ENCODE results near the gene IMP4. TPM values are rescaled to one million over a fixed set of nuclear protein-coding genes. Genes with fewer than 3 reads are reported as not detected.
A peak's percentile ranks its signal among the peaks of the same experiment; 100 is the strongest.

Gene IMP4
- total RNA-seq, 1 donor from 2014 or later = 48.5 TPM

GRCh38 chr2:130345611-130346010, 2.9 kb downstream of the IMP4 start:
- TF ChIP-seq CTCF (IDR thresholded peaks at IDR 0.05) = no peak
- DNase-seq (ENCODE audit: extremely low spot score, unreplicated experiment) = no peak
- no peaks in the 10 kb centered on the region for H3K27me3 Mint-ChIP-seq (ENCODE audit: unreplicated experiment)
- no peaks in the 10 kb centered on the region for H3K9me3 Mint-ChIP-seq (ENCODE audit: unreplicated experiment)
- no peak overlapping the region for H3K27ac Mint-ChIP-seq (ENCODE audit: unreplicated experiment)
- peaks cover 22% of the 10 kb centered on the region for H3K4me1 Mint-ChIP-seq (ENCODE audit: unreplicated experiment)
- H3K36me3 Mint-ChIP-seq (ENCODE audit: unreplicated experiment) = peaks cover 29% of the 10 kb centered on the region
- no peak overlapping the region for H3K4me3 Mint-ChIP-seq (ENCODE audit: unreplicated experiment)

DNA sequence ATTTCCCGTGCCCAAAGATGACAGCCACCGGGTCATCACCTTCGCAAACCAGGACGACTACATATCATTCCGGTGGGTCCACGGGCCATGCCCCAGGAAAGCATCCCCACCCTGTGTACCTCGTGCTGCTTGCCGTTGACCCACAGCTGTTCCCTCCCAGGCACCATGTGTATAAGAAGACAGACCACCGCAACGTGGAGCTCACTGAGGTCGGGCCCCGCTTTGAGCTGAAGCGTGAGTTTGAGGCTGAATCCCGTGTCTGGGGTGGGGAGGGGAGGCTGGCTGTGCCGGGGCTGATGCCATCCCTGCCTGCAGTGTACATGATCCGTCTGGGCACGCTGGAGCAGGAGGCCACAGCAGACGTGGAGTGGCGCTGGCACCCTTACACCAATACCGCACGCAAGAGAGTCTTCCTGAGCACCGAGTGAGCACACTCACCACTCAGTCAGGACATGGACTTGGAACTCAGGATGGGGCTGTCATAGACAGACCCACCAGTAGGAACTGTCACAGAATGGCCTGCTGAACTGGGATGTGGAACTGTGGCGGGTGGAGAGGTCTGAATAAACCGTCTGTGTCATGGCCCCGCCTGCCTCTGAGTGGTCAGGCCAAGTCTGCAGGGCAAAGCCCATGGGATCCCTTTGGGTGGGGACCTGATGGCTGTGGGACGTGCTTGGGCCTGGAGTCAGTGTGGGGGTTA, 3.5 kb downstream of the IMP4 start:
- DNase-seq (ENCODE audit: extremely low spot score, unreplicated experiment) = no peak
- H3K4me3 Mint-ChIP-seq (ENCODE audit: unreplicated experiment) = no peak overlapping the region

DNA sequence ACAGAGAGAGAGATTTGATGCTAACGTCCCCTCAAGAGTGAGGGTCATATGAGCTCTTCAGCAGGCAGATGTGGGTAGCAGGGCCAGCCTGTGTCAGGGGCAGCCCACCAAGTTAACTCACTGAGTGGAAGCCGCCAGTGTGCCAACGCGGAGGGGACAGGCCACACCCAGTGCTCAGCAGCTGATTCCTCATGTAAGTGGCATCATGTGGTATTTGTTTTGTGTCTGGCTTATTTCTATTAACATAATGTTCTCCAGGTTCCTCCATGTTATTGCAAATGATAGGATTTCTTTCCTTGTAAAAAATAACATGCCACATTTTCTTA, 4.0 kb downstream of the IMP4 start:
- Mint-ChIP-seq H3K9me3 (ENCODE audit: unreplicated experiment) (no peaks in the 10 kb centered on the region), H3K4me1 (ENCODE audit: unreplicated experiment) (peaks cover 16% of the 10 kb centered on the region), H3K36me3 (ENCODE audit: unreplicated experiment) (peaks cover 29% of the 10 kb centered on the region), H3K27ac (ENCODE audit: unreplicated experiment) (no peak overlapping the region), H3K27me3 (ENCODE audit: unreplicated experiment) (no peaks in the 10 kb centered on the region), H3K4me3 (ENCODE audit: unreplicated experiment) (no peak overlapping the region)
- DNase-seq (ENCODE audit: extremely low spot score, unreplicated experiment) = peak; percentile 42
- no peak for TF ChIP-seq CTCF (IDR thresholded peaks at IDR 0.05)

More for the DNA sequence above, 3.5 kb downstream of the IMP4 start:
- Mint-ChIP-seq H3K4me1 (ENCODE audit: unreplicated experiment) (peaks cover 19% of the 10 kb centered on the region), H3K9me3 (ENCODE audit: unreplicated experiment) (no peaks in the 10 kb centered on the region), H3K27ac (ENCODE audit: unreplicated experiment) (no peak overlapping the region), H3K27me3 (ENCODE audit: unreplicated experiment) (no peaks in the 10 kb centered on the region), H3K36me3 (ENCODE audit: unreplicated experiment) (peaks cover 29% of the 10 kb centered on the region)
- no peak for TF ChIP-seq CTCF (IDR thresholded peaks at IDR 0.05)

- Mint-ChIP-seq H3K9me3 (ENCODE audit: unreplicated experiment) (no peaks in the 10 kb centered on the region), H3K27me3 (ENCODE audit: unreplicated experiment) (no peaks in the 10 kb centered on the region), H3K27ac (ENCODE audit: unreplicated experiment) (no peak overlapping the region), H3K4me3 (ENCODE audit: unreplicated experiment) (no peak overlapping the region), H3K36me3 (ENCODE audit: unreplicated experiment) (peaks cover 29% of the 10 kb centered on the region), H3K4me1 (ENCODE audit: unreplicated experiment) (peaks cover 19% of the 10 kb centered on the region)
- DNase-seq (ENCODE audit: extremely low spot score, unreplicated experiment) = no peak
- TF ChIP-seq CTCF (IDR thresholded peaks at IDR 0.05) = no peak
Observed at GRCh38 chr2:130347220-130347925, 4.7 kb downstream of the IMP4 start.

- no peak overlapping the region for H3K4me3 Mint-ChIP-seq (ENCODE audit: unreplicated experiment)
- no peaks in the 10 kb centered on the region for H3K9me3 Mint-ChIP-seq (ENCODE audit: unreplicated experiment)
Observed at GRCh38 chr2:130349174-130349573, 6.5 kb downstream of the IMP4 start.

More at GRCh38 chr2:130349174-130349573, 6.5 kb downstream of the IMP4 start:
- no peak overlapping the region for H3K27ac Mint-ChIP-seq (ENCODE audit: unreplicated experiment)
- peaks cover 29% of the 10 kb centered on the region for H3K36me3 Mint-ChIP-seq (ENCODE audit: unreplicated experiment)
- TF ChIP-seq CTCF (IDR thresholded peaks at IDR 0.05) = no peak
- H3K27me3 Mint-ChIP-seq (ENCODE audit: unreplicated experiment) = no peaks in the 10 kb centered on the region
- peaks cover 16% of the 10 kb centered on the region for H3K4me1 Mint-ChIP-seq (ENCODE audit: unreplicated experiment)
- no peak for DNase-seq (ENCODE audit: extremely low spot score, unreplicated experiment)

Measured in osteocyte (in vitro differentiated cells).